GM12864 (cell line): ENCODE data around the gene ASIC3.

Source experiments
- DNase-seq: peaks from one replicate; pipeline ENCODE4 v3.0.0-alpha.2; 2011; ENCODE audit warnings: low read depth
- H3K4me3 ChIP-seq: 2 replicates; pipeline ENCODE4 v1.5.1; 2011; ENCODE audit warnings: mild to moderate bottlenecking, low read depth, low read length, control low read depth
- CTCF ChIP-seq: IDR thresholded peaks from 2 replicates; pipeline ENCODE4 v1.5.1; 2011; ENCODE audit warnings: low read depth, mild to moderate bottlenecking, moderate library complexity, low read length, control low read depth, inconsistent platforms; ENCODE audit errors: missing control alignments

The ASIC3 gene

GRCh38 chr7:151053751-151054150 is 5.4 kb downstream of the ASIC3 start:
- no peak for TF ChIP-seq CTCF
- H3K4me3 ChIP-seq: no peak overlapping the region
- DNase-seq: no peak

GRCh38 chr7:151056283-151056665 is 7.9 kb downstream of the ASIC3 start:
- TF ChIP-seq CTCF: no peak
- H3K4me3 ChIP-seq: no peak overlapping the region
- DNase-seq: no peak

- TF ChIP-seq CTCF: no peak
- H3K4me3 ChIP-seq: peak overlapping the region; percentile 64
- DNase-seq: no peak
These were observed 8.6 kb downstream of the ASIC3 start for GRCh38 chr7:151056666-151057505.

- TF ChIP-seq CTCF: no peak
- DNase-seq: no peak
These were observed 9.2 kb downstream of the ASIC3 start, which contains the start of gene CDK5 for GRCh38 chr7:151057506-151057988. Gene CDK5, minus strand, starts transcription at chr7:151057897. Its CDS starts 49 bp downstream, at chr7:151057848.

GRCh38 chr7:151057989-151058780 is 9.9 kb downstream of the ASIC3 start:
- no peak for TF ChIP-seq CTCF
- DNase-seq: peak; percentile 98
- H3K4me3 ChIP-seq: peak overlapping the region; percentile 64

More at GRCh38 chr7:151057506-151057988, 9.2 kb downstream of the ASIC3 start, which contains the start of gene CDK5:
- peak within 1 kb of the TSS; percentile 64 for H3K4me3 ChIP-seq

- H3K4me3 ChIP-seq: peak overlapping the region; percentile 64
- no peak for DNase-seq
These were observed 10.5 kb downstream of the ASIC3 start for GRCh38 chr7:151058781-151059366.

More at GRCh38 chr7:151058781-151059366, 10.5 kb downstream of the ASIC3 start:
- TF ChIP-seq CTCF: no peak
